Endodermal cell (in vitro differentiated cells): ENCODE measurements around the gene ZNF641. TPM values are rescaled to one million over a fixed set of nuclear protein-coding genes. Genes with fewer than 3 reads are reported as not detected.

Experiments used
- DNase-seq: peaks from one replicate; pipeline ENCODE4 v3.0.0-alpha.2; 2017
- H3K27ac ChIP-seq: 2 replicates; pipeline ENCODE4 v1.5.1; 2013; ENCODE audit warnings: mild to moderate bottlenecking, low read depth, low read length, moderate library complexity
- H3K27me3 ChIP-seq: 2 replicates; pipeline ENCODE4 v1.6.1; 2013; ENCODE audit warnings: mild to moderate bottlenecking, low read length, moderate library complexity; ENCODE audit not compliant: insufficient read depth, control insufficient read depth, poor library complexity, severe bottlenecking
- H3K36me3 ChIP-seq: 2 replicates; pipeline ENCODE4 v1.7.0; 2013; ENCODE audit warnings: mild to moderate bottlenecking, low read length, moderate library complexity; ENCODE audit not compliant: control insufficient read depth, insufficient read depth
- H3K4me1 ChIP-seq: one replicate; pipeline ENCODE4 v1.7.0; 2013; ENCODE audit warnings: low read length; ENCODE audit not compliant: control insufficient read depth, insufficient read depth
- H3K4me3 ChIP-seq: 2 replicates; pipeline ENCODE4 v1.5.1; 2013; ENCODE audit warnings: mild to moderate bottlenecking, low read length, moderate library complexity
- H3K9ac ChIP-seq: 2 replicates; pipeline ENCODE4 v1.6.1; 2013; ENCODE audit warnings: mild to moderate bottlenecking, low read length, moderate library complexity; ENCODE audit not compliant: poor library complexity, severe bottlenecking; ENCODE audit errors: extremely low read depth
- H3K9me3 ChIP-seq: 2 replicates; pipeline ENCODE4 v1.6.1; 2013; ENCODE audit warnings: mild to moderate bottlenecking, low read length, moderate library complexity; ENCODE audit not compliant: control insufficient read depth
- H3K27ac Mint-ChIP-seq: 2 replicates; pipeline ENCODE4 v1.8.0; 2020; ENCODE audit warnings: mixed read lengths
- H3K27me3 Mint-ChIP-seq: 2 replicates; pipeline ENCODE4 v1.8.0; 2021; ENCODE audit warnings: mild to moderate bottlenecking, mixed read lengths; ENCODE audit not compliant: insufficient read depth
- H3K36me3 Mint-ChIP-seq: 2 replicates; pipeline ENCODE4 v1.8.0; 2020; ENCODE audit warnings: low read depth, mixed read lengths
- H3K4me1 Mint-ChIP-seq: 2 replicates; pipeline ENCODE4 v1.8.0; 2020; ENCODE audit warnings: mixed read lengths
- H3K4me3 Mint-ChIP-seq: 2 replicates; pipeline ENCODE4 v1.8.0; 2020; ENCODE audit warnings: mild to moderate bottlenecking, moderate library complexity, mixed read lengths
- H3K9me3 Mint-ChIP-seq: 2 replicates; pipeline ENCODE4 v1.8.0; 2020; ENCODE audit warnings: mild to moderate bottlenecking, mixed read lengths
- CTCF ChIP-seq: fragments of 200-600 bp; sonication (generic); conservative IDR thresholded peaks from 2 replicates; pipeline ENCODE4 v1.5.0; 2021; ENCODE audit warnings: antibody characterized with exemption, mild to moderate bottlenecking
- WGBS, 2 experiments: methylation state at CpG; one replicate each; pipeline versions ENCODE4 v1.1.5 to v1.1.7; 2013; ENCODE audit warnings: missing lambda C conversion rate in 2 of 2, mixed read lengths in 1 of 2; ENCODE audit not compliant: insufficient coverage in 1 of 2, insufficient read length in 1 of 2; 5-methylcytosine and 5-hydroxymethylcytosine counted together
- total RNA-seq, 2 donors: library from RNA; stranded (reverse); fragmentation: NEBNext Ultra II Directional in 1 of 2; extraction: Animal tissue kit (Norgen Biotek cat#: 25700) in 1 of 2; gene quantifications; 2 replicates in 1 of 2; 3 replicates in 1 of 2; pipeline ENCODE4 v1.2.1, GENCODE V29; 2021

The ZNF641 gene
- total RNA-seq, 2 donors from 2014 or later = 9.4 to 12.5 TPM

- H3K4me3 ChIP-seq = no peak overlapping the region
- no peaks in the 10 kb centered on the region for H3K4me1 ChIP-seq
- WGBS, 2 experiments = 81 to 88% methylated on average over 6 of the region's 6 CpGs
- no peaks in the 10 kb centered on the region for H3K36me3 ChIP-seq
- Mint-ChIP-seq H3K4me3 (no peak overlapping the region), H3K4me1 (no peaks in the 10 kb centered on the region), H3K9me3 (no peaks in the 10 kb centered on the region), H3K27me3 (peaks cover 5% of the 10 kb centered on the region), H3K27ac (no peak overlapping the region), H3K36me3 (no peaks in the 10 kb centered on the region)
- no peak for DNase-seq
- no peaks in the 10 kb centered on the region for H3K9me3 ChIP-seq
- no peak for TF ChIP-seq CTCF
- H3K27ac ChIP-seq = no peak overlapping the region
- H3K27me3 ChIP-seq = peaks cover 39% of the 10 kb centered on the region
- no peak overlapping the region for H3K9ac ChIP-seq
Observed at GRCh38 chr12:48356041-48356768, 5.5 kb upstream of the ZNF641 start.

- Histone ChIP-seq H3K27me3 (peaks cover 22% of the 10 kb centered on the region), H3K4me1 (no peaks in the 10 kb centered on the region), H3K36me3 (peaks cover 9% of the 10 kb centered on the region), H3K9ac (no peak overlapping the region), H3K4me3 (no peak overlapping the region), H3K9me3 (no peaks in the 10 kb centered on the region), H3K27ac (no peak overlapping the region)
- Mint-ChIP-seq H3K4me1 (no peaks in the 10 kb centered on the region), H3K4me3 (peak overlapping the region; percentile 93), H3K36me3 (peaks cover 2% of the 10 kb centered on the region), H3K27ac (no peak overlapping the region), H3K27me3 (peaks cover 8% of the 10 kb centered on the region), H3K9me3 (no peaks in the 10 kb centered on the region)
- 96 to 100% methylated on average over 7 to 11 of the region's 11 CpGs for WGBS, 2 experiments
- TF ChIP-seq CTCF = no peak
- DNase-seq = no peak
Observed at GRCh38 chr12:48352157-48352760, 1.5 kb upstream of the ZNF641 start.

GRCh38 chr12:48351022-48351708 is 446 bp upstream of the ZNF641 start:
- H3K27me3 Mint-ChIP-seq = peaks cover 8% of the 10 kb centered on the region
- DNase-seq = no peak
- peak overlapping the region; percentile 93 for H3K4me3 Mint-ChIP-seq
- Histone ChIP-seq H3K36me3 (peaks cover 20% of the 10 kb centered on the region), H3K4me1 (no peaks in the 10 kb centered on the region), H3K27me3 (peaks cover 22% of the 10 kb centered on the region), H3K27ac (peak overlapping the region; percentile 44), H3K9me3 (no peaks in the 10 kb centered on the region), H3K9ac (peak overlapping the region; percentile 67), H3K4me3 (peak overlapping the region; percentile 99)
- no peak for TF ChIP-seq CTCF
- H3K9me3 Mint-ChIP-seq = no peaks in the 10 kb centered on the region
- H3K4me1 Mint-ChIP-seq = no peaks in the 10 kb centered on the region
- WGBS, 2 experiments = 0 to 4% methylated on average over 14 to 33 of the region's 36 CpGs
- H3K27ac Mint-ChIP-seq = peak overlapping the region; percentile 78
- peaks cover 9% of the 10 kb centered on the region for H3K36me3 Mint-ChIP-seq
